Subcutaneous abdominal adipose tissue (tissue), 5 donors: Measurements from ENCODE around the gene MICALL1.

Experiments used
- H3K27ac ChIP-seq: one replicate; pipeline ENCODE4 v1.7.0; 2013; ENCODE audit warnings: low read depth, mild to moderate bottlenecking, inconsistent platforms, low read length, moderate library complexity
- H3K27me3 ChIP-seq, 5 donors: one replicate each; pipeline ENCODE4 v1.7.0; 2013; ENCODE audit warnings: low read length in 5 of 5, inconsistent platforms in 1 of 5; ENCODE audit not compliant: control insufficient read depth in 5 of 5, insufficient read depth in 4 of 5
- H3K36me3 ChIP-seq, 5 donors: one replicate each; pipeline ENCODE4 v1.7.0; 2013; ENCODE audit warnings: low read length in 5 of 5; ENCODE audit not compliant: control insufficient read depth in 5 of 5, insufficient read depth in 5 of 5
- H3K4me1 ChIP-seq, 5 donors: one replicate each; pipeline ENCODE4 v1.7.0; 2013; ENCODE audit warnings: low read length in 5 of 5, mild to moderate bottlenecking in 3 of 5, moderate library complexity in 1 of 5; ENCODE audit not compliant: control insufficient read depth in 5 of 5, insufficient read depth in 5 of 5
- H3K4me3 ChIP-seq, 5 donors: one replicate each; pipeline ENCODE4 v1.7.0; 2013; ENCODE audit warnings: low read length in 5 of 5, low read depth in 1 of 5
- H3K9ac ChIP-seq, 5 donors: one replicate each; pipeline ENCODE4 v1.7.0; 2013; ENCODE audit warnings: low read length in 5 of 5, mild to moderate bottlenecking in 4 of 5, moderate library complexity in 3 of 5
- H3K9me3 ChIP-seq, 5 donors: one replicate each; pipeline ENCODE4 v1.7.0; 2013; ENCODE audit warnings: low read length in 5 of 5; ENCODE audit not compliant: control insufficient read depth in 5 of 5
- donor health status: healthy.
- donor health status: healthy.
- donor health status: healthy.
- donor health status: healthy.
- donor health status: healthy.

The MICALL1 gene

DNA sequence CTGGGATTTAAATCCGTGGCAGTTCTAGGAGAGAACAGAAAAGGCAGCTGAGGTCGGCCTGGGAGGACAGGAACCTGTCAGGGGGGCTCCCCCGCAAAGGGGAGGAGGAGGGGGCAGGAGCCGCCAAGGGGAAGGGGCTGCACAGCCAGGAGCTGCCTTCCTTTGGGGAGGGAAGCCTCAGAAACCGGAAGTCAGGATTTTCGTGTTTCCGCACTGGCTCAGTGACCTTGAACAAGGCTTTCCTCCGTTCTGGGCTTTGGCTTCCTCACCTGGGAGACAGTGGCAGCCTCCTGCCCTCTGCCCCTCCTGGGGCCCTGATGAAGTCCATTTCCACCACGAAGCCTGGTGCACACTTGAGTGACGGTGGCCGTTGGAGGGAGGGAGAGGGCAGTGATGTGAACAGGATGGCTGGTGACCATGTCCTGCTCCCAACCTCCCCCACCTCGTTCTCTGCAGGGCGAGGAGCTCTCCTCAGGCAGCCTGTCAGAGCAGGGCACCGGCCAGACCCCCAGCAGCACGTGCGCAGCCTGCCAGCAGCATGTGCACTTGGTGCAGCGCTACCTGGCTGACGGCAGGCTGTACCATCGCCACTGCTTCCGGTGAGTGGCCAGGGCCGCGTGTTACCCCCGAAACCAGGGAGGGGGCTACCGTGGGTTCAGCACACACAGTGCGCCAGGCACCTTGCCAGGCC, 12.6 kb downstream of the MICALL1 start:
- peaks cover 0 to 23% (median 5%) of the 10 kb centered on the region in 5 donors for H3K4me1 ChIP-seq
- H3K9me3 ChIP-seq, result no peaks in the 10 kb centered on the region
- no peak overlapping the region for H3K9ac ChIP-seq
- H3K27ac ChIP-seq, result no peak overlapping the region
- H3K27me3 ChIP-seq, result no peaks in the 10 kb centered on the region
- H3K36me3 ChIP-seq, result peaks cover 0 to 60% (median 41%) of the 10 kb centered on the region in 5 donors
- no peak overlapping the region for H3K4me3 ChIP-seq

DNA sequence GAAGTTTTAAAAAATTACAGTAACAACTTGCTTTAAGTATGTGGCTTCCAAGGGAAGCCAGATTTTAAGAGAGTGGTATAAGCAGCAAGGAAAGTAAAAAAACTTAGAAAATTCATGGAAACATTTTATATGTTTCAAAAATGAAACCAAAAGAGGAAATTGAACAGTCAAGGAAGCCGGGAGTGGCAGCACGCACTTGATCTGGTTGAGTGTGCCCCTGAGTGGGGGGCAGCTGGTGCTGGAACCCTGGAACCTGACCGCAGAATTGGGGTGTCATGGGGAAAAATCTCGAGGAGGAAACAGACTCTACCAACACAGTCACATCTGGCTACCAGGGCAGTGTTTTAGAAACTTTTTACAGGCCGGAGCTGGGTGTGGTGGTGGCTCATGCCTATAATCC, 14.0 kb downstream of the MICALL1 start:
- peaks cover 0 to 24% (median 8%) of the 10 kb centered on the region in 5 donors for H3K4me1 ChIP-seq
- H3K9me3 ChIP-seq, result no peaks in the 10 kb centered on the region
- peak overlapping the region in 1 of 5 donors; percentile 6 for H3K4me3 ChIP-seq
- peaks cover 0 to 72% (median 46%) of the 10 kb centered on the region in 5 donors for H3K36me3 ChIP-seq
- H3K27me3 ChIP-seq, result no peaks in the 10 kb centered on the region
- H3K27ac ChIP-seq, result no peak overlapping the region
- H3K9ac ChIP-seq, result peak overlapping the region in 1 of 5 donors; percentile 4

DNA sequence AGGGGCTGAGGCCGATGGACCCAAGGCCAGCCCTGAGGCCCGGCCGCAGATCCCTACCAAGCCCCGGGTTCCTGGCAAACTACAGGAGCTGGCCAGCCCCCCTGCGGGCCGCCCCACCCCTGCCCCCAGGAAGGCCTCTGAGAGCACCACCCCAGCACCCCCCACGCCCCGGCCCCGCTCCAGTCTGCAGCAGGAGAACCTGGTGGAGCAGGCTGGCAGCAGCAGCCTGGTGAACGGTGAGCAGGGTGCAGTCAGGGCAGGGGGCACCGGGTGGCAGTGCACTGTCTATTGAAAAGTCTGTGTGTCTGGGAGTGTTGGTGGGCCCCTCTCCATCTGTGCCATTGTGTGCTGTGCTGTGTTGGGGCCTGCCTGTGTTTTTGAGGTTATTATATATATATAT, 16.1 kb downstream of the MICALL1 start:
- H3K4me1 ChIP-seq, result peaks cover 0 to 27% (median 14%) of the 10 kb centered on the region in 5 donors
- H3K9me3 ChIP-seq, result no peaks in the 10 kb centered on the region
- H3K4me3 ChIP-seq, result no peak overlapping the region
- no peak overlapping the region for H3K9ac ChIP-seq
- H3K27me3 ChIP-seq, result no peaks in the 10 kb centered on the region
- peaks cover 0 to 76% (median 56%) of the 10 kb centered on the region in 5 donors for H3K36me3 ChIP-seq
- no peak overlapping the region for H3K27ac ChIP-seq

DNA sequence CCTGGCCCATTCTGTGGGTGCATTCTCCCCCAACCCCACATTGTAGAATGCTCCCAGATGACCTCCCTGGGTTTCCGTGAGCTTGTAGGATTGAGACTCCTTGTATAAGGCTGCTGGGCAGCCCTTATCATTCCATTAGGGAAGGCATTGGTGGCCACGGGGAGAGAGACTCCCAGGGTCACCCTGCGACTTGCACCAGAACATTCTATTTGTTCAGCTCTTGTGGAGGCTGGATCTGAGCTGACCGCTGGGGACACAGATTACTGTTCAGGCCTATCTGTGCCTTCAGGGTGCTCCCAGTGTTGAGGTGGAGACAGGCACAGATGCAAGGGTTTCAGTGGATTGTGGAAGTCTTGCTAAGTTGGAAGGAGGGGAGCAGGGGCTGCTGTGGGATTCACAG, 17.8 kb downstream of the MICALL1 start:
- H3K4me3 ChIP-seq, result no peak overlapping the region
- peaks cover 0 to 12% (median 8%) of the 10 kb centered on the region in 5 donors for H3K4me1 ChIP-seq
- no peak overlapping the region for H3K9ac ChIP-seq
- no peaks in the 10 kb centered on the region for H3K9me3 ChIP-seq
- H3K27ac ChIP-seq, result no peak overlapping the region
- H3K27me3 ChIP-seq, result no peaks in the 10 kb centered on the region
- H3K36me3 ChIP-seq, result peaks cover 0 to 74% (median 51%) of the 10 kb centered on the region in 5 donors

DNA sequence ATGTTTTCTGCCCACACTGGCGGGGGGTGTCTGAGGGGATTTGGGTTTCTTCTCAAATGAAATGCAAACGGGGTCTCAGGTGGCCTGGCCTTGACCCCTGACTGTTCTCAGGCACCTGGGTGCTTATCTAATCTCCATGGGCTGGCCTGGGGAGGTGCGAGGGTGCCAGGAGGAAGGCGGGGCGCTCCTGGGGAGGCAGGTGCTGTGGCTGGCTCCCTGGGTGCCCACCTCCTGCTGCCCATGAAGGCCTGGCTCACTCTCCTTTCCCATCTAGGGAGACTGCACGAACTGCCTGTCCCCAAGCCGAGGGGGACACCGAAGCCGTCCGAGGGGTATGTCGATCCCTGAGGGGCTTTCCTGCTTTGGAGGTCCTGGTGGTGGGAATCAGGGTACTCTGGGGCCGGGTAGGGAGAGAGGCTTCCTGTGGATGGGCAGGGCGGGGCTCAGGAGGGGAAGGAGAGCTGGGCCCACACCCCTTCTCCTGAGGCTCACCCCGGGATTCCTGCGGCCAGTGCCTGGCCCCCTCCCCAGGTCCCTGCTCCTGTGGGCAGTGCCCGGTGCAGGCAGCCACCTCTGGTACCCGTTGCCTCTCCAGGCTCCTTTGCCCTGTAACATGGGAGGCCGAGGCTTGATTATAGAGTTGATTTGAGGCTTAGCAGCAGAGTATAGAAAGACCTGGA, 18.4 kb downstream of the MICALL1 start:
- Histone ChIP-seq H3K4me1 (peaks cover 0 to 8% (median 5%) of the 10 kb centered on the region in 5 donors), H3K4me3 (no peak overlapping the region), H3K9ac (no peak overlapping the region), H3K27ac (no peak overlapping the region), H3K27me3 (no peaks in the 10 kb centered on the region), H3K9me3 (no peaks in the 10 kb centered on the region), H3K36me3 (peaks cover 0 to 76% (median 53%) of the 10 kb centered on the region in 5 donors)

DNA sequence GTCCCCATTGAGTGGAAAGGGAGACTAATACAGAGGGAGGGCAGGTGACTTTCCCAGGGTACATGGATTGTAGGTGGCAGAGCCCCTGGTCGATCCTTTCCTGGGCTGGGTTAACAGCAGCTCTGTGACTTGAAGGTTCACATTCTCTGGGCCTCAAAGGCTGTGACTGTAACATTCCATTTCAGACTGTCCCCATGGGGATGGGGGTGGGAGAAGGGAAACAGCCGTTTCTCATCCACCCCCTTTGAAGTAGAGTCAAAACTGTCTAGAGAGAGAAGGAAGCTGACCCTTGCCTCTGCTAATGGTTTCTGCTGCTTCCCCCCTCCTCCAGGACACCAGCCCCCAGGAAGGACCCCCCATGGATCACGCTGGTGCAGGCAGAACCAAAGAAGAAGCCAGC, 19.2 kb downstream of the MICALL1 start:
- no peaks in the 10 kb centered on the region for H3K9me3 ChIP-seq
- H3K4me3 ChIP-seq, result no peak overlapping the region
- peaks cover 0 to 74% (median 59%) of the 10 kb centered on the region in 5 donors for H3K36me3 ChIP-seq
- H3K27me3 ChIP-seq, result no peaks in the 10 kb centered on the region
- no peak overlapping the region for H3K27ac ChIP-seq
- peaks cover 0 to 12% (median 5%) of the 10 kb centered on the region in 5 donors for H3K4me1 ChIP-seq
- H3K9ac ChIP-seq, result no peak overlapping the region

DNA sequence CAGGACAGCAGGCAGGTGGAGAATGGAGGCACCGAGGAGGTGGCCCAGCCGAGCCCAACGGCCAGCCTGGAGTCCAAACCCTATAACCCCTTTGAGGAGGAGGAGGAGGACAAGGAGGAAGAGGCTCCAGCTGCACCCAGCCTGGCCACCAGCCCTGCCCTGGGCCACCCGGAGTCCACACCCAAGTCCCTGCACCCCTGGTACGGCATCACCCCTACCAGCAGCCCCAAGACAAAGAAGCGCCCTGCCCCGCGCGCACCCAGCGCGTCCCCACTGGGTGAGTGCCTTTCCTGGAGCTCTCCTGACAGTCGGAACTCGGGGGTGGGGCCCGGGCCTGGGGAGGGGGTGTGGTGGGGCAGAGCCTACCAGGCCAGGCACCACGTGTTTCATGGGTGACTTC, 19.7 kb downstream of the MICALL1 start:
- Histone ChIP-seq H3K27me3 (no peaks in the 10 kb centered on the region), H3K9ac (no peak overlapping the region), H3K4me3 (no peak overlapping the region), H3K4me1 (peaks cover 0 to 13% (median 5%) of the 10 kb centered on the region in 5 donors), H3K27ac (no peak overlapping the region), H3K9me3 (no peaks in the 10 kb centered on the region), H3K36me3 (peaks cover 0 to 74% (median 63%) of the 10 kb centered on the region in 5 donors)

DNA sequence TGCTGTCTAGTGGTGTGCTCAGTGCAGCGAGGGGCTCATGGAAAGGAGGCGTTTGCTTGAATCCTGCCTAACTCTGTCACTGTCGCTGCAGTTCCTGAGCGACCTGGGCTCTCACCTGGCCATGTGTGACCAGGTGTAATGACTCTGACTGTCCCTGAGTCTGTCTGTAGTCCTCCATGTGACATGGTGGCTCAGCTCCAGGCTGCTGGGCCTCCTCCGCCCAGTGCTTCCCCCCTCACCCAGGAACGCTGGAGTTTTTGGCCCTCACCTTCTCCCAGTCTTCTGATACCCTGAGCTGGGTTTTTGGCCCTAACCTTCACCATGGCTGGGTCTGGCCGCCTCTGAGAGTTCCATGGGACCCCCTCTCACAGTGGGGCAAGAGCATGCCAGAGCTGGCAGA, 20.3 kb downstream of the MICALL1 start:
- Histone ChIP-seq H3K36me3 (peaks cover 0 to 71% (median 60%) of the 10 kb centered on the region in 5 donors), H3K9ac (no peak overlapping the region), H3K4me3 (no peak overlapping the region), H3K4me1 (peaks cover 0 to 13% (median 5%) of the 10 kb centered on the region in 5 donors), H3K27ac (no peak overlapping the region), H3K9me3 (no peaks in the 10 kb centered on the region), H3K27me3 (no peaks in the 10 kb centered on the region)

DNA sequence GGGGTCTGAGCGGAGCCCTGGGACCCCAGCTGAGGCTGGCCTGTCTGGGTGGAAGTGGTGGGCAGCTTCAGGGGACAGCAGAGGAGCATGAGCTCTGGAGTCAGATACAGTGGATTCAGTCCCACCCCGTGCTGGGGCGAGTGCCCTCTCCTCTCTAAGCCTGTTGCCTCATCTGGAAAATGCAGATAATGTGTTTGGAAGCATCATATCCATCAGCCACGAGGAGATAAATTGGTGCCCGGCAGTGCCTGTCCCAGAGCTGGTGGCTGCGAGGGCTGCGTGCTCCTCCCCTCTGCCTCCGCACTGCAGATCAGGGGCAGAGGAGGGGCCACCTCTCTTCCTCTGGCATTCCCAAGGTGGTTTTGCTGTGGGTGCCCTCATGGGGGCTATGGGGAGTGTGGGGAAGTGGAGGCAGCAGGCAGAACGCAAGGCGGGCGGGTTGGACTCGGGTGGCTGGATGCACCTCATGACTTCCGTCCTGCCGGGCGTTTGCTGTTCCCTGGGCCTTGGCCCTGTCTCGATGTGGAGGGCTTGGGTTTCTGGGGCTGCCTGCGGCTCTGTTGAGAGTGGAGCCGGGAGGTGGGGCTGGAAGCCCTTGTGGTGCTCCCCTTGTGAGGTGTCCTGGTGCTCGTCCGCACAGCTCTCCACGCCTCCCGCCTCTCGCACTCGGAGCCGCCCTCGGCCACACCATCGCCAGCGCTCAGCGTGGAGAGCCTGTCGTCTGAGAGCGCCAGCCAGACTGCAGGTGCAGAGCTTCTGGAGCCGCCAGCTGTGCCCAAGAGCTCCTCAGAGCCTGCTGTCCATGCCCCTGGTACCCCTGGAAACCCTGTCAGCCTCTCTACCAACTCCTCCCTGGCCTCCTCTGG, 20.9 kb downstream of the MICALL1 start:
- Histone ChIP-seq H3K4me3 (no peak overlapping the region), H3K4me1 (peaks cover 0 to 13% (median 5%) of the 10 kb centered on the region in 5 donors), H3K27ac (no peak overlapping the region), H3K9ac (no peak overlapping the region), H3K36me3 (peaks cover 0 to 71% (median 58%) of the 10 kb centered on the region in 5 donors), H3K9me3 (no peaks in the 10 kb centered on the region), H3K27me3 (no peaks in the 10 kb centered on the region)

DNA sequence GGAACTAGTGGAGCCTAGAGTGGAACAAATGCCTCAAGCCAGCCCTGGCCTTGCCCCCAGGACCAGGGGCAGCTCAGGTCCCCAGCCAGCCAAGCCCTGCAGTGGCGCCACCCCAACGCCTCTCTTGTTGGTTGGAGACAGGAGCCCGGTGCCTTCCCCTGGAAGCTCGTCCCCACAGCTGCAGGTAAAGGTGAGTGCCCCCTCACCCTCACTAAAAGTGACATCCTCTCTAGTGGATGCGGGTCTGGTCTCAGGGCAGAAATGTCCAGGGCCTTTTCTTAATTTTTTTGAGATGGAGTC, 21.5 kb downstream of the MICALL1 start:
- Histone ChIP-seq H3K9me3 (no peaks in the 10 kb centered on the region), H3K27me3 (no peaks in the 10 kb centered on the region), H3K4me1 (peaks cover 0 to 13% (median 5%) of the 10 kb centered on the region in 5 donors), H3K27ac (no peak overlapping the region), H3K4me3 (no peak overlapping the region), H3K36me3 (peaks cover 0 to 77% (median 64%) of the 10 kb centered on the region in 5 donors), H3K9ac (no peak overlapping the region)
